Measurements from ENCODE around the gene CSF1.

DNA sequence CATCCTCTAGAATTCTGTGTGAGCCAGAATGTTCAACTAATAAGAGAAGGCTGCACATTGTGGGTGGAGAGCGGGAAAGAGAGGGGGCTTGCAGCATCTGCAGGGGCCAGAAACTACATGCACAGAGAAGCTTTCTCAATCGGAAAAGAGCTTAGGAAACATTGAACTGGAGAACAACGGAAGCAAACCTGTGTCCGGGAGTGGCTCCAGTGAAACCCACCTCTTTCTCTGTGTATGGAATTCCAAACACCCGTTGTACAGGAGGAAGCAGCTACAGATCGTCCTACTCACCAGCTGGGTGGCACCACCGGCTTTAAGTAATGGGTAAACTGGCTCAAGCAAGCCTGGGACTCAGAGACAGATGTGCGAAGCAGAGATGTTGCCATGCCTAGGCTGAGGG lies 14.0 kb upstream of the CSF1 start:
- TF ChIP-seq EZH2 (IDR thresholded peaks at IDR 0.05; ENCODE audit: borderline replicate concordance, low read length), result no peak
- TF ChIP-seq, protein P1, sequence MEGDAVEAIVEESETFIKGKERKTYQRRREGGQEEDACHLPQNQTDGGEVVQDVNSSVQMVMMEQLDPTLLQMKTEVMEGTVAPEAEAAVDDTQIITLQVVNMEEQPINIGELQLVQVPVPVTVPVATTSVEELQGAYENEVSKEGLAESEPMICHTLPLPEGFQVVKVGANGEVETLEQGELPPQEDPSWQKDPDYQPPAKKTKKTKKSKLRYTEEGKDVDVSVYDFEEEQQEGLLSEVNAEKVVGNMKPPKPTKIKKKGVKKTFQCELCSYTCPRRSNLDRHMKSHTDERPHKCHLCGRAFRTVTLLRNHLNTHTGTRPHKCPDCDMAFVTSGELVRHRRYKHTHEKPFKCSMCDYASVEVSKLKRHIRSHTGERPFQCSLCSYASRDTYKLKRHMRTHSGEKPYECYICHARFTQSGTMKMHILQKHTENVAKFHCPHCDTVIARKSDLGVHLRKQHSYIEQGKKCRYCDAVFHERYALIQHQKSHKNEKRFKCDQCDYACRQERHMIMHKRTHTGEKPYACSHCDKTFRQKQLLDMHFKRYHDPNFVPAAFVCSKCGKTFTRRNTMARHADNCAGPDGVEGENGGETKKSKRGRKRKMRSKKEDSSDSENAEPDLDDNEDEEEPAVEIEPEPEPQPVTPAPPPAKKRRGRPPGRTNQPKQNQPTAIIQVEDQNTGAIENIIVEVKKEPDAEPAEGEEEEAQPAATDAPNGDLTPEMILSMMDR (conservative IDR thresholded peaks at IDR 0.05 in 1 of 2, IDR thresholded peaks at IDR 0.05 in 1 of 2; ENCODE audit: extremely low read depth in 1 of 2, insufficient read depth in 1 of 2, low read depth in 1 of 2, low read length in 2 of 2), result no peak
